Loucy (cell line): ENCODE data around the gene IL11RA.

ENCODE experiments used
- H2AFZ ChIP-seq: fragments of 200-600 bp; sonication (generic); 2 replicates; pipeline ENCODE4 v1.6.0; 2016; ENCODE audit warnings: antibody characterized with exemption, mild to moderate bottlenecking, low read length, moderate library complexity
- H3F3A ChIP-seq: fragments of 200-600 bp; 2 replicates; pipeline ENCODE4 v1.6.0; 2016; ENCODE audit warnings: antibody characterized with exemption, low read depth, mild to moderate bottlenecking
- H3K27me3 ChIP-seq: fragments of 200-600 bp; sonication (generic); 2 replicates; pipeline ENCODE4 v1.6.1; 2014; ENCODE audit warnings: low read length, mild to moderate bottlenecking; ENCODE audit not compliant: insufficient read depth, poor library complexity, severe bottlenecking
- H3K36me3 ChIP-seq: fragments of 200-600 bp; sonication (generic); 2 replicates; pipeline ENCODE4 v1.6.1; 2016; ENCODE audit warnings: low read length; ENCODE audit not compliant: insufficient read depth
- H3K4me1 ChIP-seq: fragments of 200-600 bp; sonication (generic); 2 replicates; pipeline ENCODE4 v1.5.1; 2014; ENCODE audit warnings: low read length, mild to moderate bottlenecking; ENCODE audit not compliant: insufficient read depth, poor library complexity, severe bottlenecking
- H3K4me2 ChIP-seq: fragments of 200-600 bp; sonication (generic); 2 replicates; pipeline ENCODE4 v1.6.0; 2014; ENCODE audit warnings: antibody characterized with exemption, low read length, low read depth, mild to moderate bottlenecking; ENCODE audit not compliant: poor library complexity, severe bottlenecking
- H3K4me3 ChIP-seq: fragments of 200-600 bp; sonication (generic); 2 replicates; pipeline ENCODE4 v1.5.1; 2014; ENCODE audit warnings: low read length, mild to moderate bottlenecking, mixed read lengths; ENCODE audit not compliant: poor library complexity, severe bottlenecking
- H3K79me2 ChIP-seq: fragments of 200-600 bp; sonication (generic); 2 replicates; pipeline ENCODE4 v1.6.1; 2014; ENCODE audit warnings: low read length; ENCODE audit not compliant: insufficient read depth
- H3K9ac ChIP-seq: fragments of 200-600 bp; sonication (generic); 2 replicates; pipeline ENCODE4 v1.6.0; 2014; ENCODE audit warnings: mild to moderate bottlenecking, low read depth, low read length, moderate library complexity; ENCODE audit not compliant: poor library complexity, severe bottlenecking
- H3K9me2 ChIP-seq: fragments of 200-600 bp; sonication (generic); replicated peaks from 2 replicates; pipeline ENCODE4 v1.6.1; 2016; ENCODE audit warnings: low read depth, low read length, mixed read lengths
- H3K9me3 ChIP-seq: fragments of 200-600 bp; sonication (generic); 2 replicates; pipeline ENCODE4 v1.6.1; 2014; ENCODE audit warnings: mild to moderate bottlenecking, antibody characterized with exemption, low read length, low read depth; ENCODE audit not compliant: insufficient read depth
- H4K20me1 ChIP-seq: fragments of 200-600 bp; sonication (generic); 2 replicates; pipeline ENCODE4 v1.6.0; 2014; ENCODE audit warnings: antibody characterized with exemption, low read length, mild to moderate bottlenecking; ENCODE audit not compliant: insufficient read depth, poor library complexity, severe bottlenecking
- CTCF ChIP-seq: fragments of 200-600 bp; sonication (generic); conservative IDR thresholded peaks from 2 replicates; pipeline ENCODE4 v1.5.1; 2014; ENCODE audit warnings: mild to moderate bottlenecking, antibody characterized with exemption, low read length
- EZH2phosphoT487 ChIP-seq: fragments of 200-600 bp; IDR thresholded peaks from 2 replicates; pipeline ENCODE4 v1.6.1; 2018; ENCODE audit warnings: antibody characterized with exemption, mild to moderate bottlenecking, moderate library complexity, borderline replicate concordance

The IL11RA gene

GRCh38 chr9:34652602-34653000 is 616 bp downstream of the IL11RA start:
- no peaks in the 10 kb centered on the region for H3K9me3 ChIP-seq
- peaks cover 13% of the 10 kb centered on the region for H4K20me1 ChIP-seq
- peaks cover 10% of the 10 kb centered on the region; the same call in 1 of the 2 replicates for H3K36me3 ChIP-seq
- H3K9ac ChIP-seq, result no peak overlapping the region
- no peak overlapping the region for H3K4me3 ChIP-seq
- no peaks in the 10 kb centered on the region for H3K9me2 ChIP-seq
- no peak for TF ChIP-seq CTCF
- no peak for TF ChIP-seq EZH2phosphoT487
- H3K27me3 ChIP-seq, result no peaks in the 10 kb centered on the region
- H3K4me1 ChIP-seq, result peaks cover 15% of the 10 kb centered on the region
- no peak overlapping the region for H2AFZ ChIP-seq
- peaks cover 18% of the 10 kb centered on the region for H3K79me2 ChIP-seq
- no peak overlapping the region for H3K4me2 ChIP-seq
- no peaks in the 10 kb centered on the region for H3F3A ChIP-seq

GRCh38 chr9:34653151-34654072 is 1.4 kb downstream of the IL11RA start:
- Histone ChIP-seq H3K9ac (no peak overlapping the region), H3K27me3 (no peaks in the 10 kb centered on the region), H3K9me3 (no peaks in the 10 kb centered on the region), H4K20me1 (peaks cover 5% of the 10 kb centered on the region), H3K9me2 (no peaks in the 10 kb centered on the region), H3K4me3 (no peak overlapping the region), H2AFZ (no peak overlapping the region), H3K4me1 (peaks cover 7% of the 10 kb centered on the region), H3K4me2 (no peak overlapping the region), H3K36me3 (peaks cover 10% of the 10 kb centered on the region; the same call in 1 of the 2 replicates), H3F3A (no peaks in the 10 kb centered on the region), H3K79me2 (peaks cover 10% of the 10 kb centered on the region)
- TF ChIP-seq CTCF, result no peak
- no peak for TF ChIP-seq EZH2phosphoT487

- Histone ChIP-seq H3F3A (no peaks in the 10 kb centered on the region), H3K9me3 (no peaks in the 10 kb centered on the region), H4K20me1 (no peaks in the 10 kb centered on the region), H3K4me2 (no peak overlapping the region), H3K27me3 (no peaks in the 10 kb centered on the region), H3K4me1 (no peaks in the 10 kb centered on the region), H3K79me2 (no peaks in the 10 kb centered on the region), H3K9ac (no peak overlapping the region), H2AFZ (no peak overlapping the region), H3K9me2 (no peaks in the 10 kb centered on the region), H3K4me3 (no peak overlapping the region), H3K36me3 (peaks cover 3% of the 10 kb centered on the region; the same call in 1 of the 2 replicates)
- TF ChIP-seq CTCF (no peak), EZH2phosphoT487 (no peak)
Observed at GRCh38 chr9:34654323-34655051, 2.5 kb downstream of the IL11RA start.
